CD1c-positive myeloid dendritic cell (primary cell): ENCODE measurements around the gene GNAQ.

Experiments
- DNase-seq: peaks from one replicate; pipeline ENCODE4 v3.0.0-alpha.2; 2016; ENCODE audit errors: extremely low spot score

Gene GNAQ

GRCh38 chr9:77945798-77946197 lies 85.8 kb downstream of the GNAQ start:
- DNase-seq, result peak; percentile 86

- DNase-seq, result peak; percentile 85
Observed at GRCh38 chr9:77944556-77945243, 86.9 kb downstream of the GNAQ start.

GRCh38 chr9:77943057-77943456 lies 88.6 kb downstream of the GNAQ start:
- DNase-seq, result no peak

GRCh38 chr9:77939149-77939668 lies 92.4 kb downstream of the GNAQ start:
- no peak for DNase-seq

GRCh38 chr9:77938163-77938562 lies 93.4 kb downstream of the GNAQ start:
- no peak for DNase-seq

GRCh38 chr9:77935974-77936373 lies 95.6 kb downstream of the GNAQ start:
- DNase-seq, result peak; percentile 78

GRCh38 chr9:77935211-77935610 lies 96.4 kb downstream of the GNAQ start:
- peak; percentile 83 for DNase-seq

- no peak for DNase-seq
Observed at GRCh38 chr9:77933976-77934375, 97.6 kb downstream of the GNAQ start.

- peak; percentile 34 for DNase-seq
Observed at GRCh38 chr9:77933019-77933418, 98.6 kb downstream of the GNAQ start.

GRCh38 chr9:77929942-77930341 lies 101.7 kb downstream of the GNAQ start:
- no peak for DNase-seq

- DNase-seq, result no peak
Observed at GRCh38 chr9:77927265-77927664, 104.3 kb downstream of the GNAQ start.

- no peak for DNase-seq
Observed at GRCh38 chr9:77926371-77926878, 105.2 kb downstream of the GNAQ start.

GRCh38 chr9:77922591-77922990 lies 109.0 kb downstream of the GNAQ start:
- no peak for DNase-seq

- DNase-seq, result no peak
Observed at GRCh38 chr9:77917800-77918199, 113.8 kb downstream of the GNAQ start.

- no peak for DNase-seq
Observed at GRCh38 chr9:77916820-77917219, 114.8 kb downstream of the GNAQ start.

GRCh38 chr9:77916410-77916819 lies 115.2 kb downstream of the GNAQ start:
- no peak for DNase-seq

- DNase-seq, result no peak
Observed at GRCh38 chr9:77915744-77916143, 115.9 kb downstream of the GNAQ start.

- peak; percentile 10 for DNase-seq
Observed at GRCh38 chr9:77912895-77913693, 118.5 kb downstream of the GNAQ start.

- DNase-seq, result no peak
Observed at GRCh38 chr9:77911928-77912327, 119.7 kb downstream of the GNAQ start.

GRCh38 chr9:77910194-77910621 lies 121.4 kb downstream of the GNAQ start:
- DNase-seq, result peak; percentile 24

- no peak for DNase-seq
Observed at GRCh38 chr9:77909306-77909705, 122.3 kb downstream of the GNAQ start.

GRCh38 chr9:77908293-77908692 lies 123.3 kb downstream of the GNAQ start:
- no peak for DNase-seq

GRCh38 chr9:77907585-77907984 lies 124.0 kb downstream of the GNAQ start:
- DNase-seq, result no peak
